ENCODE measurements around the gene SLC7A7.

GRCh38 chr14:22813145-22813544 lies 2.1 kb downstream of the SLC7A7 start:
- TF ChIP-seq CTCF (IDR thresholded peaks at IDR 0.05; ENCODE audit: low read depth, low read length, missing input control), result no peak
- TF ChIP-seq RAD21 (IDR thresholded peaks at IDR 0.05), result no peak
- TF ChIP-seq GABPA (IDR thresholded peaks at IDR 0.05 in 1 of 2, conservative IDR thresholded peaks at IDR 0.05 in 1 of 2), result no peak
- TF ChIP-seq JUND (IDR thresholded peaks at IDR 0.05), result no peak
- TF ChIP-seq REST (IDR thresholded peaks at IDR 0.05), result no peak
- TF ChIP-seq YY1 (IDR thresholded peaks at IDR 0.05), result no peak
- TF ChIP-seq SP1 (IDR thresholded peaks at IDR 0.05), result no peak

All from liver (tissue), 3 donors.